Lower leg skin (tissue), 3 donors: ENCODE measurements around the gene CDH11.

Source experiments
- POLR2A ChIP-seq, 2 donors: fragments of 450-650 bp; IDR thresholded peaks; one replicate each; pipeline ENCODE4 v1.6.1; 2016 to 2017; ENCODE audit warnings: antibody characterized with exemption in 2 of 2, mild to moderate bottlenecking in 1 of 2, moderate library complexity in 1 of 2
- TF ChIP-seq, protein P1 (sequence below), 3 donors: fragments of 450-650 bp; IDR thresholded peaks; one replicate each; pipeline ENCODE4 v1.5.1; 2016; ENCODE audit warnings: antibody characterized with exemption in 3 of 3, mild to moderate bottlenecking in 3 of 3, moderate library complexity in 2 of 3

DNA sequence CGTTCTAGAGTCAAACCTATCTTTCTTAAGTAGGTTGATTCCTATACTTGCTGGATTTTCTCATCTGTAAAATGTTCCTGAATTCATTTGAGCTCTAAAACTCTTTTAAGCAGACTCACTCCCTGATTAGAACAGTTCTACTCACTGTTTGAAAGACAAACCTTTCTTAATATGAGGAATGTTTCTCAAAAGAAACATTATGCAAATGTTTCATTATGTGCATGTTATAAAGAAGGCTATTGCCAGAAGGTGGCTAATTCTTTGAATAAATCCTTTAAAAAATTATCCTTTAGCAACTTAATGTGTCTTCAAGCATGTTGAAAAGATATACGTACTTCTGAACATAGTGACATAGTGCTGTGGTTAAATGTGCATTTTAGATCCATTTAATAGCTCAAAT lies 124.1 kb downstream of the CDH11 start:
- TF ChIP-seq, protein P1, sequence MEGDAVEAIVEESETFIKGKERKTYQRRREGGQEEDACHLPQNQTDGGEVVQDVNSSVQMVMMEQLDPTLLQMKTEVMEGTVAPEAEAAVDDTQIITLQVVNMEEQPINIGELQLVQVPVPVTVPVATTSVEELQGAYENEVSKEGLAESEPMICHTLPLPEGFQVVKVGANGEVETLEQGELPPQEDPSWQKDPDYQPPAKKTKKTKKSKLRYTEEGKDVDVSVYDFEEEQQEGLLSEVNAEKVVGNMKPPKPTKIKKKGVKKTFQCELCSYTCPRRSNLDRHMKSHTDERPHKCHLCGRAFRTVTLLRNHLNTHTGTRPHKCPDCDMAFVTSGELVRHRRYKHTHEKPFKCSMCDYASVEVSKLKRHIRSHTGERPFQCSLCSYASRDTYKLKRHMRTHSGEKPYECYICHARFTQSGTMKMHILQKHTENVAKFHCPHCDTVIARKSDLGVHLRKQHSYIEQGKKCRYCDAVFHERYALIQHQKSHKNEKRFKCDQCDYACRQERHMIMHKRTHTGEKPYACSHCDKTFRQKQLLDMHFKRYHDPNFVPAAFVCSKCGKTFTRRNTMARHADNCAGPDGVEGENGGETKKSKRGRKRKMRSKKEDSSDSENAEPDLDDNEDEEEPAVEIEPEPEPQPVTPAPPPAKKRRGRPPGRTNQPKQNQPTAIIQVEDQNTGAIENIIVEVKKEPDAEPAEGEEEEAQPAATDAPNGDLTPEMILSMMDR (IDR thresholded peaks at IDR 0.05) = no peak
- no peak for TF ChIP-seq POLR2A (IDR thresholded peaks at IDR 0.05)
